DND-41 (cell line): ENCODE results near the gene RASL12.

Source experiments
- EZH2 ChIP-seq: IDR thresholded peaks from 3 replicates; pipeline ENCODE4 v1.6.1; 2012; ENCODE audit warnings: borderline replicate concordance, low read depth, mild to moderate bottlenecking, moderate library complexity, low read length, inconsistent platforms; ENCODE audit not compliant: severe bottlenecking
- TF ChIP-seq, protein P1 (sequence below): IDR thresholded peaks from 2 replicates; pipeline ENCODE4 v1.5.1; 2012; ENCODE audit warnings: borderline replicate concordance, low read length, moderate library complexity, mild to moderate bottlenecking; ENCODE audit not compliant: poor library complexity, severe bottlenecking; ENCODE audit errors: extremely low read depth

DNA sequence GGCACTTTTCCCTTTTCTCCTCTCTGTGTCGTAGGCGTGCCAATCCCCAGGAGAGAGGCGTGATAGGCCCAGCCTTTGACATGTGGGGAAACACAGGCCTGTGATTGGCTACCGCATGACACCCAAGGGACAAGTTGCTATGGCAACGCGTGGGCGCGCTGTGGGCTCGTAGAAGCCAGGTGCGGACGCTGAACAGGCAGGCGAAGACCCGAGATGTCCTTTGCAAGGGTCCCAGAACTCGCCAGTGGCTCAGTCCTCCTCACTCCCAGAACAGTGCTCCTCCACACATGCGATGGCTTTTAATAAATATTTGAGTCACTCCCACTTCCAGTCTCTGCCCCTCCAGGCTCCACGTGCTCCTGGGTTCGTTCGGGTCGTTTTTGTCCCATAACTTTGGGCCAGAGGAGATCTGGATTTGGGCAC lies 18.4 kb downstream of the RASL12 start:
- TF ChIP-seq, protein P1, sequence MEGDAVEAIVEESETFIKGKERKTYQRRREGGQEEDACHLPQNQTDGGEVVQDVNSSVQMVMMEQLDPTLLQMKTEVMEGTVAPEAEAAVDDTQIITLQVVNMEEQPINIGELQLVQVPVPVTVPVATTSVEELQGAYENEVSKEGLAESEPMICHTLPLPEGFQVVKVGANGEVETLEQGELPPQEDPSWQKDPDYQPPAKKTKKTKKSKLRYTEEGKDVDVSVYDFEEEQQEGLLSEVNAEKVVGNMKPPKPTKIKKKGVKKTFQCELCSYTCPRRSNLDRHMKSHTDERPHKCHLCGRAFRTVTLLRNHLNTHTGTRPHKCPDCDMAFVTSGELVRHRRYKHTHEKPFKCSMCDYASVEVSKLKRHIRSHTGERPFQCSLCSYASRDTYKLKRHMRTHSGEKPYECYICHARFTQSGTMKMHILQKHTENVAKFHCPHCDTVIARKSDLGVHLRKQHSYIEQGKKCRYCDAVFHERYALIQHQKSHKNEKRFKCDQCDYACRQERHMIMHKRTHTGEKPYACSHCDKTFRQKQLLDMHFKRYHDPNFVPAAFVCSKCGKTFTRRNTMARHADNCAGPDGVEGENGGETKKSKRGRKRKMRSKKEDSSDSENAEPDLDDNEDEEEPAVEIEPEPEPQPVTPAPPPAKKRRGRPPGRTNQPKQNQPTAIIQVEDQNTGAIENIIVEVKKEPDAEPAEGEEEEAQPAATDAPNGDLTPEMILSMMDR, result no peak
- TF ChIP-seq EZH2, result no peak
